ENCODE data around the gene MTARC1. TPM values are rescaled to one million over a fixed set of nuclear protein-coding genes. Genes with fewer than 3 reads are reported as not detected.

MTARC1 gene
- total RNA-seq, 2 experiments from 2014 or later, result not detected

GRCh38 chr1:220785166-220786056, 1.3 kb upstream of the MTARC1 start:
- ChIA-PET CTCF (ENCODE audit: unreplicated experiment) (no interaction called here), POLR2A (no interaction called here)
- Histone ChIP-seq H4K20me1 (ENCODE audit: insufficient read depth, low read length) (no peaks in the 10 kb centered on the region), H2AFZ (ENCODE audit: low read length) (no peak overlapping the region), H3K79me2 (ENCODE audit: insufficient read depth, low read depth, low read length) (no peaks in the 10 kb centered on the region), H3K4me3 (ENCODE audit: low read depth, low read length, poor library complexity, severe bottlenecking) (no peak overlapping the region), H3K36me3 (ENCODE audit: insufficient read depth, low read length) (no peaks in the 10 kb centered on the region), H3K4me2 (ENCODE audit: low read length) (no peak overlapping the region), H3K9me2 (ENCODE audit: insufficient read depth, low read length) (no peaks in the 10 kb centered on the region), H3K9me3 (ENCODE audit: low read length) (no peaks in the 10 kb centered on the region), H3K4me1 (ENCODE audit: insufficient read depth, low read length, poor library complexity, severe bottlenecking) (no peaks in the 10 kb centered on the region), H3K27ac (ENCODE audit: low read depth, low read length, poor library complexity, severe bottlenecking) (no peak overlapping the region)
- TF ChIP-seq EZH2phosphoT487 (IDR thresholded peaks at IDR 0.05; ENCODE audit: borderline replicate concordance, low read depth, low read length), result no peak
- TF ChIP-seq, protein P1, sequence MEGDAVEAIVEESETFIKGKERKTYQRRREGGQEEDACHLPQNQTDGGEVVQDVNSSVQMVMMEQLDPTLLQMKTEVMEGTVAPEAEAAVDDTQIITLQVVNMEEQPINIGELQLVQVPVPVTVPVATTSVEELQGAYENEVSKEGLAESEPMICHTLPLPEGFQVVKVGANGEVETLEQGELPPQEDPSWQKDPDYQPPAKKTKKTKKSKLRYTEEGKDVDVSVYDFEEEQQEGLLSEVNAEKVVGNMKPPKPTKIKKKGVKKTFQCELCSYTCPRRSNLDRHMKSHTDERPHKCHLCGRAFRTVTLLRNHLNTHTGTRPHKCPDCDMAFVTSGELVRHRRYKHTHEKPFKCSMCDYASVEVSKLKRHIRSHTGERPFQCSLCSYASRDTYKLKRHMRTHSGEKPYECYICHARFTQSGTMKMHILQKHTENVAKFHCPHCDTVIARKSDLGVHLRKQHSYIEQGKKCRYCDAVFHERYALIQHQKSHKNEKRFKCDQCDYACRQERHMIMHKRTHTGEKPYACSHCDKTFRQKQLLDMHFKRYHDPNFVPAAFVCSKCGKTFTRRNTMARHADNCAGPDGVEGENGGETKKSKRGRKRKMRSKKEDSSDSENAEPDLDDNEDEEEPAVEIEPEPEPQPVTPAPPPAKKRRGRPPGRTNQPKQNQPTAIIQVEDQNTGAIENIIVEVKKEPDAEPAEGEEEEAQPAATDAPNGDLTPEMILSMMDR (conservative IDR thresholded peaks at IDR 0.05; ENCODE audit: low read length), result no peak
- intact Hi-C loops (cut with micrococcal nuclease; ENCODE audit: unreplicated experiment), result no loop called here
- no peak for DNase-seq (ENCODE audit: low spot score)
- no TSS peak for BruUV-seq (replicated peaks)

DNA sequence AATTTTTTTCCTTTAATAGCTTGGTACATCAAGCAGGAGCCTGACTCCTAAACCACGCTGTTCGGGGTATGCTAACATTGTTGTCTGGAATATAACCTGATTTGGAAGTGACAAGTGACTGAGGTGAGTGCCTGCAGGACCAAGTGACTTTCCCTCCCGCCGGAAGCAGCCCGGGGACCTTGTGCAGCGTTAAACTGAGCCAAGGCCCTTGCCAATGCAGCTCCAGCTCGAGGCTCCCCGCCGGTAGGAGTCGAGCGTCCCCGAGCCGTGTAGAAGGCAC, 716 bp upstream of the MTARC1 start:
- Histone ChIP-seq H3K9me2 (ENCODE audit: insufficient read depth, low read length) (no peaks in the 10 kb centered on the region), H2AFZ (ENCODE audit: low read length) (no peak overlapping the region), H3K27ac (ENCODE audit: low read depth, low read length, poor library complexity, severe bottlenecking) (no peak overlapping the region), H3K9me3 (ENCODE audit: low read length) (no peaks in the 10 kb centered on the region), H3K4me2 (ENCODE audit: low read length) (no peak overlapping the region), H3K36me3 (ENCODE audit: insufficient read depth, low read length) (no peaks in the 10 kb centered on the region), H3K79me2 (ENCODE audit: insufficient read depth, low read depth, low read length) (no peaks in the 10 kb centered on the region), H3K4me1 (ENCODE audit: insufficient read depth, low read length, poor library complexity, severe bottlenecking) (no peaks in the 10 kb centered on the region), H4K20me1 (ENCODE audit: insufficient read depth, low read length) (no peaks in the 10 kb centered on the region), H3K4me3 (ENCODE audit: low read depth, low read length, poor library complexity, severe bottlenecking) (no peak overlapping the region)
- no TSS peak for BruUV-seq (replicated peaks)
- TF ChIP-seq, protein P1 (conservative IDR thresholded peaks at IDR 0.05; ENCODE audit: low read length), result no peak
- no peak for TF ChIP-seq EZH2phosphoT487 (IDR thresholded peaks at IDR 0.05; ENCODE audit: borderline replicate concordance, low read depth, low read length)
- DNase-seq (ENCODE audit: low spot score), result no peak
- CTCF ChIA-PET (ENCODE audit: unreplicated experiment), result no interaction called here
- POLR2A ChIA-PET, result no interaction called here
- intact Hi-C loops (cut with micrococcal nuclease; ENCODE audit: unreplicated experiment), result no loop called here

DNA sequence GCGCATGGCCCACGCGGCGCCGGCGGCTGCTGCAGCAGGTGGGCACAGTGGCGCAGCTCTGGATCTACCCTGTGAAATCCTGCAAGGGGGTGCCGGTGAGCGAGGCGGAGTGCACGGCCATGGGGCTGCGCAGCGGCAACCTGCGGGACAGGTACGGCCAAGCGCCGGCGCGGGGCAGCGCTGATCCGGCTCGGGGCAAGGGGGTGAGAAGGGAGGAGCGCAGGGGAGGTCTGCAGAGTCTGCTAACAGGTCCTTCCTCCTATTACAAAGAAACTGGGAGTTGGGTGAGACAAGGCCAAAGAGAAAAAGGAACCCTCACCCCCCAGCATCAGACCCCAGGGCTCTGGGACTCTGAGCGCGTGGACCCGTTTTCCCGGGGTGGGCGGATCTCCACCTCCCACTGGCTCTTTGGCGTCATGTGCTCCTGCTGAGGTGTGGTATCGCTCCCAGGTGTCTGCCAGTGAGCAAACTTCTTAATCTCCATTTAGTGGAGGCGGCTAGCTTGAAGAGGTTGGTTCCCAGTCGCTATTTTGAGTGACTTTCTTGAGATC, 431 bp downstream of the MTARC1 start:
- Histone ChIP-seq H3K4me1 (ENCODE audit: insufficient read depth, low read length, poor library complexity, severe bottlenecking) (no peaks in the 10 kb centered on the region), H2AFZ (ENCODE audit: low read length) (no peak overlapping the region), H3K4me2 (ENCODE audit: low read length) (no peak overlapping the region), H3K9me2 (ENCODE audit: insufficient read depth, low read length) (no peaks in the 10 kb centered on the region), H3K4me3 (ENCODE audit: low read depth, low read length, poor library complexity, severe bottlenecking) (no peak overlapping the region), H3K36me3 (ENCODE audit: insufficient read depth, low read length) (no peaks in the 10 kb centered on the region), H3K27ac (ENCODE audit: low read depth, low read length, poor library complexity, severe bottlenecking) (no peak overlapping the region), H3K79me2 (ENCODE audit: insufficient read depth, low read depth, low read length) (no peaks in the 10 kb centered on the region), H4K20me1 (ENCODE audit: insufficient read depth, low read length) (no peaks in the 10 kb centered on the region), H3K9me3 (ENCODE audit: low read length) (no peaks in the 10 kb centered on the region)
- TF ChIP-seq EZH2phosphoT487 (IDR thresholded peaks at IDR 0.05; ENCODE audit: borderline replicate concordance, low read depth, low read length), result no peak
- TF ChIP-seq, protein P1 (conservative IDR thresholded peaks at IDR 0.05; ENCODE audit: low read length), result no peak
- CTCF ChIA-PET (ENCODE audit: unreplicated experiment), result no interaction called here
- no TSS peak for BruUV-seq (replicated peaks)
- POLR2A ChIA-PET, result no interaction called here
- DNase-seq (ENCODE audit: low spot score), result no peak
- intact Hi-C loops (cut with micrococcal nuclease; ENCODE audit: unreplicated experiment), result no loop called here
